ENCODE measurements around the gene SPTBN1.

Gene SPTBN1

GRCh38 chr2:54638103-54638502 is 182.0 kb downstream of the SPTBN1 start:
- no peak for DNase-seq

- no peak for DNase-seq
Observed at GRCh38 chr2:54638774-54639187, 182.7 kb downstream of the SPTBN1 start.

- DNase-seq: no peak
Observed at GRCh38 chr2:54639609-54640008, 183.5 kb downstream of the SPTBN1 start.

- DNase-seq: no peak
Observed at GRCh38 chr2:54640834-54641540, 184.9 kb downstream of the SPTBN1 start.

GRCh38 chr2:54641988-54642387 is 185.9 kb downstream of the SPTBN1 start:
- no peak for DNase-seq

- no peak for DNase-seq
Observed at GRCh38 chr2:54642677-54643430, 186.7 kb downstream of the SPTBN1 start.

GRCh38 chr2:54644236-54644635 is 188.1 kb downstream of the SPTBN1 start:
- no peak for DNase-seq

- DNase-seq: no peak
Observed at GRCh38 chr2:54646170-54646927, 190.2 kb downstream of the SPTBN1 start.

- DNase-seq: no peak
Observed at GRCh38 chr2:54648256-54648655, 192.1 kb downstream of the SPTBN1 start.

GRCh38 chr2:54649191-54649590 is 193.1 kb downstream of the SPTBN1 start:
- no peak for DNase-seq

- no peak for DNase-seq
Observed at GRCh38 chr2:54649633-54650032, 193.5 kb downstream of the SPTBN1 start.

GRCh38 chr2:54650612-54651011 is 194.5 kb downstream of the SPTBN1 start:
- DNase-seq: no peak

- no peak for DNase-seq
Observed at GRCh38 chr2:54651291-54651690, 195.2 kb downstream of the SPTBN1 start.

- DNase-seq: no peak
Observed at GRCh38 chr2:54652540-54652939, 196.4 kb downstream of the SPTBN1 start.

GRCh38 chr2:54653572-54654204 is 197.6 kb downstream of the SPTBN1 start:
- no peak for DNase-seq

GRCh38 chr2:54655046-54655809 is 199.1 kb downstream of the SPTBN1 start:
- DNase-seq: no peak

GRCh38 chr2:54656863-54657262 is 200.7 kb downstream of the SPTBN1 start:
- no peak for DNase-seq

GRCh38 chr2:54657664-54658083 is 201.5 kb downstream of the SPTBN1 start:
- DNase-seq: peak; percentile 33

GRCh38 chr2:54658564-54659071 is 202.5 kb downstream of the SPTBN1 start:
- DNase-seq: no peak

GRCh38 chr2:54659527-54659926 is 203.4 kb downstream of the SPTBN1 start:
- no peak for DNase-seq

GRCh38 chr2:54660752-54661151 is 204.6 kb downstream of the SPTBN1 start:
- no peak for DNase-seq

- no peak for DNase-seq
Observed at GRCh38 chr2:54663424-54664030, 207.4 kb downstream of the SPTBN1 start.
